GM23248 (cell line): ENCODE measurements around the gene CSPG5. TPM values are rescaled to one million over a fixed set of nuclear protein-coding genes. Genes with fewer than 3 reads are reported as not detected.

Experiments
- DNase-seq: peaks from one replicate; pipeline ENCODE4 v3.0.0-alpha.2; 2015
- H2AFZ ChIP-seq: fragments of 200-600 bp; sonication (generic); 2 replicates; pipeline ENCODE4 v1.6.1; 2016; ENCODE audit warnings: antibody characterized with exemption
- H3F3A ChIP-seq: fragments of 200-600 bp; sonication (generic); 2 replicates; pipeline ENCODE4 v1.6.1; 2016; ENCODE audit warnings: mild to moderate bottlenecking, antibody characterized with exemption, mixed run types; ENCODE audit not compliant: insufficient read depth
- H3K27ac ChIP-seq: fragments of 200-600 bp; sonication (generic); 2 replicates; pipeline ENCODE4 v1.5.1; 2016; ENCODE audit warnings: mild to moderate bottlenecking
- H3K27me3 ChIP-seq: fragments of 200-600 bp; sonication (generic); replicated peaks from 2 replicates; pipeline ENCODE4 v1.6.1; 2016; ENCODE audit warnings: mild to moderate bottlenecking; ENCODE audit not compliant: insufficient read depth
- H3K36me3 ChIP-seq: fragments of 200-600 bp; sonication (generic); 2 replicates; pipeline ENCODE4 v1.6.1; 2016; ENCODE audit warnings: low read depth, mild to moderate bottlenecking
- H3K4me1 ChIP-seq: fragments of 200-600 bp; sonication (generic); 2 replicates; pipeline ENCODE4 v1.6.1; 2016; ENCODE audit warnings: mild to moderate bottlenecking; ENCODE audit not compliant: insufficient read depth
- H3K4me2 ChIP-seq: fragments of 200-600 bp; sonication (generic); one replicate; pipeline ENCODE4 v1.6.1; 2016; ENCODE audit warnings: mild to moderate bottlenecking; ENCODE audit not compliant: unreplicated experiment
- H3K4me3 ChIP-seq: fragments of 200-600 bp; sonication (generic); 2 replicates; pipeline ENCODE4 v1.5.1; 2016; ENCODE audit warnings: mild to moderate bottlenecking
- H3K79me2 ChIP-seq: fragments of 200-600 bp; sonication (generic); 2 replicates; pipeline ENCODE4 v1.6.1; 2016; ENCODE audit warnings: mild to moderate bottlenecking; ENCODE audit not compliant: insufficient read depth
- H3K9ac ChIP-seq: fragments of 200-600 bp; sonication (generic); 2 replicates; pipeline ENCODE4 v1.6.1; 2016; ENCODE audit warnings: mild to moderate bottlenecking
- H3K9me2 ChIP-seq: fragments of 200-600 bp; sonication (generic); 2 replicates; pipeline ENCODE4 v1.6.1; 2016; ENCODE audit warnings: mixed run types, mild to moderate bottlenecking, moderate library complexity; ENCODE audit not compliant: insufficient read depth
- H3K9me3 ChIP-seq: fragments of 200-600 bp; sonication (generic); one replicate; pipeline ENCODE4 v1.6.1; 2017; ENCODE audit warnings: low read depth
- H4K20me1 ChIP-seq: fragments of 200-600 bp; sonication (generic); 2 replicates; pipeline ENCODE4 v1.6.0; 2016; ENCODE audit not compliant: insufficient read depth
- EZH2 ChIP-seq: fragments of 200-600 bp; sonication (generic); IDR thresholded peaks from 2 replicates; pipeline ENCODE4 v1.6.1; 2018; ENCODE audit warnings: antibody characterized with exemption, mild to moderate bottlenecking; ENCODE audit not compliant: insufficient read depth, poor library complexity, severe bottlenecking
- EZH2phosphoT487 ChIP-seq: fragments of 200-600 bp; sonication (generic); IDR thresholded peaks from 2 replicates; pipeline ENCODE4 v1.6.1; 2018; ENCODE audit warnings: antibody characterized with exemption, moderate library complexity, mild to moderate bottlenecking, low read depth; ENCODE audit not compliant: insufficient read depth
- WGBS, 2 experiments: methylation state at CpG; one replicate each; pipeline ENCODE4 v1.1.6; 2015 to 2017; ENCODE audit warnings: low lambda C conversion rate in 2 of 2, low coverage in 1 of 2; ENCODE audit errors: missing lambda C conversion rate in 2 of 2; 5-methylcytosine and 5-hydroxymethylcytosine counted together
- in situ Hi-C: fragments of 300-500 bp; cut with MboI; formaldehyde crosslinking; loops from 2 replicates; pipeline ENCODE4 v1.15.0; 2020
- polyA plus RNA-seq: library from polyadenylated mRNA; unstranded; fragments of >200 nt; fragmentation: Nextera tagmentation; extraction: Ambion mirVana; gene quantifications from 2 replicates; pipeline ENCODE4 v1.2.1, GENCODE V29; 2016
- total RNA-seq: library from RNA; depleted of rRNA; stranded (reverse); fragments of >200 nt; shearing (Covaris generic); gene quantifications from 2 replicates; pipeline ENCODE4 v1.2.3, GENCODE V29; 2014

CSPG5 gene
- total and polyA plus RNA-seq, 2 experiments from 2014 or later: 0.54 TPM; not detected in 1

GRCh38 chr3:47567149-47567548 is 11.5 kb downstream of the CSPG5 start:
- in situ Hi-C loops: no loop called here
- TF ChIP-seq EZH2phosphoT487 (no peak), EZH2 (no peak)
- 55 to 61% methylated on average over 4 of the region's 4 CpGs for WGBS, 2 experiments

GRCh38 chr3:47566667-47567066 is 12.0 kb downstream of the CSPG5 start:
- DNase-seq: no peak
- Histone ChIP-seq H3K27ac (no peak overlapping the region), H3K4me2 (no peak overlapping the region), H4K20me1 (no peaks in the 10 kb centered on the region), H3K9me2 (no peaks in the 10 kb centered on the region), H3F3A (no peaks in the 10 kb centered on the region), H3K36me3 (no peaks in the 10 kb centered on the region), H3K9ac (no peak overlapping the region), H3K4me1 (no peaks in the 10 kb centered on the region), H3K4me3 (no peak overlapping the region), H3K79me2 (no peaks in the 10 kb centered on the region), H3K27me3 (peaks cover 12% of the 10 kb centered on the region), H2AFZ (no peak overlapping the region), H3K9me3 (no peaks in the 10 kb centered on the region)
- 53 to 72% methylated on average over 8 to 9 of the region's 9 CpGs for WGBS, 2 experiments
- in situ Hi-C loops: no loop called here
- no peak for TF ChIP-seq EZH2
- no peak for TF ChIP-seq EZH2phosphoT487

More at GRCh38 chr3:47567149-47567548, 11.5 kb downstream of the CSPG5 start:
- Histone ChIP-seq H3K27me3 (peaks cover 16% of the 10 kb centered on the region), H2AFZ (no peak overlapping the region), H3K4me1 (no peaks in the 10 kb centered on the region), H3K9me3 (no peaks in the 10 kb centered on the region), H3K79me2 (no peaks in the 10 kb centered on the region), H3K4me2 (no peak overlapping the region), H3F3A (no peaks in the 10 kb centered on the region), H3K4me3 (no peak overlapping the region), H3K9ac (no peak overlapping the region), H4K20me1 (no peaks in the 10 kb centered on the region), H3K27ac (no peak overlapping the region), H3K36me3 (no peaks in the 10 kb centered on the region), H3K9me2 (no peaks in the 10 kb centered on the region)
- no peak for DNase-seq

- WGBS, 2 experiments: 60 to 70% methylated on average over 18 to 19 of the region's 19 CpGs
- TF ChIP-seq EZH2phosphoT487 (no peak), EZH2 (no peak)
Observed at GRCh38 chr3:47565734-47566550, 12.7 kb downstream of the CSPG5 start.

GRCh38 chr3:47556351-47556750 is 22.3 kb downstream of the CSPG5 start:
- no peak for DNase-seq
- Histone ChIP-seq H2AFZ (no peak overlapping the region), H3K9ac (no peak overlapping the region), H3K36me3 (no peaks in the 10 kb centered on the region), H3K27me3 (peaks cover 14% of the 10 kb centered on the region), H3K4me1 (no peaks in the 10 kb centered on the region), H3K9me2 (no peaks in the 10 kb centered on the region), H3K27ac (no peak overlapping the region), H3K79me2 (no peaks in the 10 kb centered on the region), H4K20me1 (no peaks in the 10 kb centered on the region), H3K4me2 (no peak overlapping the region), H3K4me3 (no peak overlapping the region), H3K9me3 (no peaks in the 10 kb centered on the region), H3F3A (no peaks in the 10 kb centered on the region)
- 67 to 71% methylated on average over 2 of the region's 2 CpGs for WGBS, 2 experiments
- no peak for TF ChIP-seq EZH2phosphoT487
- no peak for TF ChIP-seq EZH2
- in situ Hi-C loops: no loop called here

More at GRCh38 chr3:47565734-47566550, 12.7 kb downstream of the CSPG5 start:
- no peaks in the 10 kb centered on the region for H3K36me3 ChIP-seq
- DNase-seq: no peak
- no peaks in the 10 kb centered on the region for H3K4me1 ChIP-seq
- no peaks in the 10 kb centered on the region for H3K79me2 ChIP-seq
- H3K9me2 ChIP-seq: no peaks in the 10 kb centered on the region
- H3K4me3 ChIP-seq: no peak overlapping the region
- H2AFZ ChIP-seq: no peak overlapping the region
- H3K27me3 ChIP-seq: peaks cover 8% of the 10 kb centered on the region
- H3K9ac ChIP-seq: no peak overlapping the region
- H4K20me1 ChIP-seq: no peaks in the 10 kb centered on the region
- H3K27ac ChIP-seq: no peak overlapping the region
- no peaks in the 10 kb centered on the region for H3K9me3 ChIP-seq
- H3F3A ChIP-seq: no peaks in the 10 kb centered on the region
- H3K4me2 ChIP-seq: no peak overlapping the region
- in situ Hi-C loops: no loop called here
